Right renal pelvis (tissue), 4 donors: Measurements from ENCODE around the gene TNNI3K. TPM values are rescaled to one million over a fixed set of nuclear protein-coding genes. Genes with fewer than 3 reads are reported as not detected.

ENCODE experiments used
- DNase-seq, 4 donors: peaks; one replicate each; pipeline ENCODE4 v3.0.0-alpha.2; 2013; ENCODE audit warnings: low read depth in 4 of 4, low spot score in 3 of 4, missing footprints in 1 of 4
- polyA plus RNA-seq, 4 donors: library from polyadenylated mRNA; unstranded; fragments of 120-200 nt; gene quantifications; one replicate each; pipeline ENCODE4 v1.2.1, GENCODE V29; 2013; ENCODE audit not compliant: insufficient read length in 4 of 4

TNNI3K gene
- polyA plus RNA-seq, 4 donors = 0.62 to 2.6 (median 2.1) TPM

GRCh38 chr1:74430342-74430934 lies 195.3 kb downstream of the TNNI3K start:
- DNase-seq = no peak

- DNase-seq = no peak
These were observed 196.3 kb downstream of the TNNI3K start for GRCh38 chr1:74431531-74431930.

- DNase-seq = no peak
These were observed 197.1 kb downstream of the TNNI3K start for GRCh38 chr1:74432325-74432724.

- no peak for DNase-seq
These were observed 199.1 kb downstream of the TNNI3K start for GRCh38 chr1:74434321-74434720.

GRCh38 chr1:74436078-74436477 lies 200.9 kb downstream of the TNNI3K start:
- DNase-seq = no peak

- DNase-seq = no peak
These were observed 201.8 kb downstream of the TNNI3K start for GRCh38 chr1:74437035-74437434.

- DNase-seq = no peak
These were observed 216.8 kb downstream of the TNNI3K start for GRCh38 chr1:74452035-74452434.

- no peak for DNase-seq
These were observed 218.1 kb downstream of the TNNI3K start for GRCh38 chr1:74453277-74453676.

GRCh38 chr1:74455390-74455789 lies 220.2 kb downstream of the TNNI3K start:
- no peak for DNase-seq

- no peak for DNase-seq
These were observed 222.1 kb downstream of the TNNI3K start for GRCh38 chr1:74457253-74457652.

GRCh38 chr1:74463333-74463988 lies 228.3 kb downstream of the TNNI3K start:
- no peak for DNase-seq

- DNase-seq = no peak
These were observed 228.8 kb downstream of the TNNI3K start for GRCh38 chr1:74464037-74464436.

- no peak for DNase-seq
These were observed 230.1 kb downstream of the TNNI3K start for GRCh38 chr1:74465193-74465681.

GRCh38 chr1:74467786-74468377 lies 232.7 kb downstream of the TNNI3K start:
- DNase-seq = no peak

GRCh38 chr1:74468982-74469603 lies 233.9 kb downstream of the TNNI3K start:
- DNase-seq = peak in 3 of 4 donors; percentile 23 to 35 (median 28)

- no peak for DNase-seq
These were observed 235.1 kb downstream of the TNNI3K start for GRCh38 chr1:74470251-74470650.

GRCh38 chr1:74470936-74471335 lies 235.7 kb downstream of the TNNI3K start:
- no peak for DNase-seq

- no peak for DNase-seq
These were observed 236.3 kb downstream of the TNNI3K start for GRCh38 chr1:74471470-74471869.

GRCh38 chr1:74474585-74474984 lies 239.4 kb downstream of the TNNI3K start:
- no peak for DNase-seq

GRCh38 chr1:74478979-74479378 lies 243.8 kb downstream of the TNNI3K start:
- DNase-seq = no peak

- DNase-seq = no peak
These were observed 244.9 kb downstream of the TNNI3K start for GRCh38 chr1:74480068-74480467.

GRCh38 chr1:74481607-74482006 lies 246.4 kb downstream of the TNNI3K start:
- DNase-seq = no peak
